Measurements from ENCODE around the gene PAK5. TPM values are rescaled to one million over a fixed set of nuclear protein-coding genes. Genes with fewer than 3 reads are reported as not detected.

Gene PAK5
- total and polyA plus RNA-seq, 2 donors (not counting 1 experiment from before 2014, with no cell fraction given) = not detected

- Histone ChIP-seq H3K9me3 (ENCODE audit: control extremely low read depth in 1 of 3, control insufficient read depth in 2 of 3, insufficient read depth in 1 of 3, low read length in 2 of 3) (no peaks in the 10 kb centered on the region), H3K4me2 (replicated peaks; ENCODE audit: low read depth, low read length, poor library complexity, severe bottlenecking) (no peak overlapping the region), H3K4me3 (ENCODE audit: control extremely low read depth in 1 of 5, extremely low read depth in 1 of 5, insufficient read depth in 1 of 5, low read depth in 2 of 5, low read length in 4 of 5) (no peak overlapping the region), H3K4me1 (ENCODE audit: control insufficient read depth in 2 of 2, insufficient read depth in 2 of 2, low read length in 2 of 2) (no peaks in the 10 kb centered on the region), H3K36me3 (replicated peaks in 1 of 2; ENCODE audit: control extremely low read depth in 1 of 2, control insufficient read depth in 1 of 2, extremely low read depth in 1 of 2, insufficient read depth in 2 of 2, low read length in 1 of 2) (no peaks in the 10 kb centered on the region), H3K27ac (ENCODE audit: low read length in 2 of 2) (no peak overlapping the region), H2AFZ (ENCODE audit: insufficient read depth, low read depth, low read length, poor library complexity, severe bottlenecking) (no peak overlapping the region), H3K27me3 (replicated peaks in 1 of 4; ENCODE audit: control extremely low read depth in 1 of 4, control insufficient read depth in 3 of 4, insufficient read depth in 4 of 4, low read length in 3 of 4) (no peaks in the 10 kb centered on the region), H3K9ac (ENCODE audit: low read length) (no peak overlapping the region), H4K20me1 (ENCODE audit: control insufficient read depth, insufficient read depth, low read length, poor library complexity, severe bottlenecking) (no peaks in the 10 kb centered on the region), H3K79me2 (ENCODE audit: control insufficient read depth, insufficient read depth, low read length) (no peaks in the 10 kb centered on the region)
- DNase-seq (no peak), ATAC-seq (ENCODE audit: low read depth) (no peak)
- Mint-ChIP-seq H3K9me3 (ENCODE audit: insufficient read depth) (no peaks in the 10 kb centered on the region), H3K27ac (no peak overlapping the region), H3K27me3 (peaks cover 4% of the 10 kb centered on the region), H3K4me3 (no peak overlapping the region), H3K4me1 (peaks cover 5% of the 10 kb centered on the region)
- TF ChIP-seq EZH2 (IDR thresholded peaks at IDR 0.05; ENCODE audit: borderline replicate concordance, insufficient read depth, low read depth, low read length, poor library complexity, severe bottlenecking) = no peak
- TF ChIP-seq, protein P1, sequence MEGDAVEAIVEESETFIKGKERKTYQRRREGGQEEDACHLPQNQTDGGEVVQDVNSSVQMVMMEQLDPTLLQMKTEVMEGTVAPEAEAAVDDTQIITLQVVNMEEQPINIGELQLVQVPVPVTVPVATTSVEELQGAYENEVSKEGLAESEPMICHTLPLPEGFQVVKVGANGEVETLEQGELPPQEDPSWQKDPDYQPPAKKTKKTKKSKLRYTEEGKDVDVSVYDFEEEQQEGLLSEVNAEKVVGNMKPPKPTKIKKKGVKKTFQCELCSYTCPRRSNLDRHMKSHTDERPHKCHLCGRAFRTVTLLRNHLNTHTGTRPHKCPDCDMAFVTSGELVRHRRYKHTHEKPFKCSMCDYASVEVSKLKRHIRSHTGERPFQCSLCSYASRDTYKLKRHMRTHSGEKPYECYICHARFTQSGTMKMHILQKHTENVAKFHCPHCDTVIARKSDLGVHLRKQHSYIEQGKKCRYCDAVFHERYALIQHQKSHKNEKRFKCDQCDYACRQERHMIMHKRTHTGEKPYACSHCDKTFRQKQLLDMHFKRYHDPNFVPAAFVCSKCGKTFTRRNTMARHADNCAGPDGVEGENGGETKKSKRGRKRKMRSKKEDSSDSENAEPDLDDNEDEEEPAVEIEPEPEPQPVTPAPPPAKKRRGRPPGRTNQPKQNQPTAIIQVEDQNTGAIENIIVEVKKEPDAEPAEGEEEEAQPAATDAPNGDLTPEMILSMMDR (IDR thresholded peaks at IDR 0.05) = no peak
- ChIA-PET CTCF (no interaction called here), POLR2A (no interaction called here)
- intact Hi-C loops (cut with micrococcal nuclease) = no loop called here
- WGBS (ENCODE audit: insufficient coverage) = no CpG with 5 or more reads among the region's 4 CpGs
Observed at GRCh38 chr20:9581509-9581908, 257.4 kb downstream of the PAK5 start.

DNA sequence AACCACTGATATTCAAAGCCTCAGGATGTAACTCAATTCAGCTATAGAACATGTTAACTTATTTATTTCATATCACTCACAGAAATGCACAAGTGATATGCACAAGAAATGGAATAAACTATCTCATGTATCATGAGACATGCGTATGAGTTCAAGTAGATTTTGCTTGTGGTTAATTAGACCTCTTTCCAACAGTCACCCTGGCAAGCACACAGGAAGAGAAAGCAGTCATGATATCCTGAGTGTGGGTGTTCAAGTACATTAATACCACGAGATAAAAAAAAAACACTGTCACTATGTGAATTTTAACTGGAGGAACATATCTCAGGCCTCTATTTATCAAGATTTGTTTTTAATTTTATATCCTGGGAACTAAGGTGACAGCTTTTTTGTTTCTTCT is 260.3 kb downstream of the PAK5 start:
- Mint-ChIP-seq H3K4me3 (no peak overlapping the region), H3K4me1 (peaks cover 4% of the 10 kb centered on the region), H3K9me3 (ENCODE audit: insufficient read depth) (no peaks in the 10 kb centered on the region), H3K27me3 (peaks cover 5% of the 10 kb centered on the region), H3K27ac (no peak overlapping the region)
- intact Hi-C loops (cut with micrococcal nuclease) = no loop called here
- Histone ChIP-seq H3K36me3 (replicated peaks in 1 of 2; ENCODE audit: control extremely low read depth in 1 of 2, control insufficient read depth in 1 of 2, extremely low read depth in 1 of 2, insufficient read depth in 2 of 2, low read length in 1 of 2) (no peaks in the 10 kb centered on the region), H3K4me3 (ENCODE audit: control extremely low read depth in 1 of 5, extremely low read depth in 1 of 5, insufficient read depth in 1 of 5, low read depth in 2 of 5, low read length in 4 of 5) (no peak overlapping the region), H2AFZ (ENCODE audit: insufficient read depth, low read depth, low read length, poor library complexity, severe bottlenecking) (no peak overlapping the region), H3K9ac (ENCODE audit: low read length) (no peak overlapping the region), H4K20me1 (ENCODE audit: control insufficient read depth, insufficient read depth, low read length, poor library complexity, severe bottlenecking) (no peaks in the 10 kb centered on the region), H3K79me2 (ENCODE audit: control insufficient read depth, insufficient read depth, low read length) (no peaks in the 10 kb centered on the region), H3K9me3 (ENCODE audit: control extremely low read depth in 1 of 3, control insufficient read depth in 2 of 3, insufficient read depth in 1 of 3, low read length in 2 of 3) (no peaks in the 10 kb centered on the region), H3K27me3 (replicated peaks in 1 of 4; ENCODE audit: control extremely low read depth in 1 of 4, control insufficient read depth in 3 of 4, insufficient read depth in 4 of 4, low read length in 3 of 4) (peaks cover 0 to 2% (median 0%) of the 10 kb centered on the region in 4 experiments), H3K4me1 (ENCODE audit: control insufficient read depth in 2 of 2, insufficient read depth in 2 of 2, low read length in 2 of 2) (no peaks in the 10 kb centered on the region), H3K4me2 (replicated peaks; ENCODE audit: low read depth, low read length, poor library complexity, severe bottlenecking) (no peak overlapping the region), H3K27ac (ENCODE audit: low read length in 2 of 2) (no peak overlapping the region)
- WGBS (ENCODE audit: insufficient coverage) = no CpG with 5 or more reads among the region's 2 CpGs
- POLR2A ChIA-PET = no interaction called here
- DNase-seq (no peak), ATAC-seq (ENCODE audit: low read depth) (no peak)
- TF ChIP-seq EZH2 (IDR thresholded peaks at IDR 0.05; ENCODE audit: borderline replicate concordance, insufficient read depth, low read depth, low read length, poor library complexity, severe bottlenecking) = no peak
- TF ChIP-seq, protein P1 (IDR thresholded peaks at IDR 0.05) = no peak
- CTCF ChIA-PET = no interaction called here

Data from B cell (primary cell).